MM.1S (cell line): ENCODE measurements around the gene GPR150.

ENCODE experiments used
- EZH2phosphoT487 ChIP-seq: fragments of 300-600 bp; sonication (generic); IDR thresholded peaks from 2 replicates; pipeline ENCODE4 v1.6.1; 2018; ENCODE audit warnings: antibody characterized with exemption, low read length
- TF ChIP-seq, protein P1 (sequence below): fragments of 300-600 bp; sonication (generic); IDR thresholded peaks from 2 replicates; pipeline ENCODE4 v1.5.1; 2016; ENCODE audit warnings: antibody characterized with exemption, low read length, mixed read lengths

GRCh38 chr5:95646569-95647431 is 26.9 kb downstream of the GPR150 start, which contains the start of gene RFESD:
- TF ChIP-seq, protein P1, sequence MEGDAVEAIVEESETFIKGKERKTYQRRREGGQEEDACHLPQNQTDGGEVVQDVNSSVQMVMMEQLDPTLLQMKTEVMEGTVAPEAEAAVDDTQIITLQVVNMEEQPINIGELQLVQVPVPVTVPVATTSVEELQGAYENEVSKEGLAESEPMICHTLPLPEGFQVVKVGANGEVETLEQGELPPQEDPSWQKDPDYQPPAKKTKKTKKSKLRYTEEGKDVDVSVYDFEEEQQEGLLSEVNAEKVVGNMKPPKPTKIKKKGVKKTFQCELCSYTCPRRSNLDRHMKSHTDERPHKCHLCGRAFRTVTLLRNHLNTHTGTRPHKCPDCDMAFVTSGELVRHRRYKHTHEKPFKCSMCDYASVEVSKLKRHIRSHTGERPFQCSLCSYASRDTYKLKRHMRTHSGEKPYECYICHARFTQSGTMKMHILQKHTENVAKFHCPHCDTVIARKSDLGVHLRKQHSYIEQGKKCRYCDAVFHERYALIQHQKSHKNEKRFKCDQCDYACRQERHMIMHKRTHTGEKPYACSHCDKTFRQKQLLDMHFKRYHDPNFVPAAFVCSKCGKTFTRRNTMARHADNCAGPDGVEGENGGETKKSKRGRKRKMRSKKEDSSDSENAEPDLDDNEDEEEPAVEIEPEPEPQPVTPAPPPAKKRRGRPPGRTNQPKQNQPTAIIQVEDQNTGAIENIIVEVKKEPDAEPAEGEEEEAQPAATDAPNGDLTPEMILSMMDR = peak; percentile 20
- TF ChIP-seq EZH2phosphoT487 = no peak
